GM12878 (cell line): Measurements from ENCODE around the gene OR56A5.

Experiments
- ATF3 ChIP-seq: IDR thresholded peaks from 2 replicates; pipeline ENCODE4 v1.6.1; 2011; ENCODE audit warnings: low read depth, mild to moderate bottlenecking, low read length, moderate library complexity, borderline replicate concordance; ENCODE audit errors: extremely low read depth
- MAX ChIP-seq: IDR thresholded peaks from 2 replicates; pipeline ENCODE4 v1.6.1; 2012; ENCODE audit warnings: low read depth, low read length, improper control_type of control experiment
- TF ChIP-seq, protein P1 (sequence below): fragments of 450-650 bp; IDR thresholded peaks from 2 replicates; pipeline ENCODE4 v1.6.1; 2017; ENCODE audit warnings: mild to moderate bottlenecking

GRCh38 chr11:5932671-5933070 is 35.6 kb downstream of the OR56A5 start:
- TF ChIP-seq MAX: no peak
- no peak for TF ChIP-seq ATF3
- TF ChIP-seq, protein P1, sequence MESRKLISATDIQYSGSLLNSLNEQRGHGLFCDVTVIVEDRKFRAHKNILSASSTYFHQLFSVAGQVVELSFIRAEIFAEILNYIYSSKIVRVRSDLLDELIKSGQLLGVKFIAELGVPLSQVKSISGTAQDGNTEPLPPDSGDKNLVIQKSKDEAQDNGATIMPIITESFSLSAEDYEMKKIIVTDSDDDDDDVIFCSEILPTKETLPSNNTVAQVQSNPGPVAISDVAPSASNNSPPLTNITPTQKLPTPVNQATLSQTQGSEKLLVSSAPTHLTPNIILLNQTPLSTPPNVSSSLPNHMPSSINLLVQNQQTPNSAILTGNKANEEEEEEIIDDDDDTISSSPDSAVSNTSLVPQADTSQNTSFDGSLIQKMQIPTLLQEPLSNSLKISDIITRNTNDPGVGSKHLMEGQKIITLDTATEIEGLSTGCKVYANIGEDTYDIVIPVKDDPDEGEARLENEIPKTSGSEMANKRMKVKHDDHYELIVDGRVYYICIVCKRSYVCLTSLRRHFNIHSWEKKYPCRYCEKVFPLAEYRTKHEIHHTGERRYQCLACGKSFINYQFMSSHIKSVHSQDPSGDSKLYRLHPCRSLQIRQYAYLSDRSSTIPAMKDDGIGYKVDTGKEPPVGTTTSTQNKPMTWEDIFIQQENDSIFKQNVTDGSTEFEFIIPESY: no peak
